Measurements from ENCODE around the gene ULK2. TPM values are rescaled to one million over a fixed set of nuclear protein-coding genes. Genes with fewer than 3 reads are reported as not detected.
A peak's percentile ranks its signal among the peaks of the same experiment; 100 is the strongest.
"Not testable (repeated sequence)": the region's sequence is repeated elsewhere in the genome, so short reads cannot be mapped to it uniquely, and the experiment has no call there.

ULK2 gene
- total RNA-seq, 1 donor = 22.1 TPM

DNA sequence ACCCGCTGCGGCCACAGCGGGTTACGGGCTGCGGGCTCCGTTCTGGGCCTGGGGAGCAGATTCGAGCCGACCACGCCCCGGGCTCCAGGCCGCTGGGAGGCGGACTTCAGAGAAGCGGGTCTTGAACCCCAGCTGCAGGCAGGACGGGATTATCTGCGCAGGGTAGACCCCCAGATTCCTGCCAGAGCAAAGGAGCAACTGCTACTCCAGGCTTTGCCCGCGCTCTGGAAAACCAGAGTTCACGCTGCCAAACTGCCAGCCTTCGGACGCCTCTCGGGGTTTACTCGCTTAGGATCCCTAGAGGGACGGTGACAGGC lies 301 bp upstream of the ULK2 start:
- DNase-seq (ENCODE audit: low read depth) = no peak
- TF ChIP-seq, protein P1, sequence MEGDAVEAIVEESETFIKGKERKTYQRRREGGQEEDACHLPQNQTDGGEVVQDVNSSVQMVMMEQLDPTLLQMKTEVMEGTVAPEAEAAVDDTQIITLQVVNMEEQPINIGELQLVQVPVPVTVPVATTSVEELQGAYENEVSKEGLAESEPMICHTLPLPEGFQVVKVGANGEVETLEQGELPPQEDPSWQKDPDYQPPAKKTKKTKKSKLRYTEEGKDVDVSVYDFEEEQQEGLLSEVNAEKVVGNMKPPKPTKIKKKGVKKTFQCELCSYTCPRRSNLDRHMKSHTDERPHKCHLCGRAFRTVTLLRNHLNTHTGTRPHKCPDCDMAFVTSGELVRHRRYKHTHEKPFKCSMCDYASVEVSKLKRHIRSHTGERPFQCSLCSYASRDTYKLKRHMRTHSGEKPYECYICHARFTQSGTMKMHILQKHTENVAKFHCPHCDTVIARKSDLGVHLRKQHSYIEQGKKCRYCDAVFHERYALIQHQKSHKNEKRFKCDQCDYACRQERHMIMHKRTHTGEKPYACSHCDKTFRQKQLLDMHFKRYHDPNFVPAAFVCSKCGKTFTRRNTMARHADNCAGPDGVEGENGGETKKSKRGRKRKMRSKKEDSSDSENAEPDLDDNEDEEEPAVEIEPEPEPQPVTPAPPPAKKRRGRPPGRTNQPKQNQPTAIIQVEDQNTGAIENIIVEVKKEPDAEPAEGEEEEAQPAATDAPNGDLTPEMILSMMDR (IDR thresholded peaks at IDR 0.05; ENCODE audit: insufficient read depth, low read length) = no peak
- peak overlapping the region; percentile 74 for H3K4me3 ChIP-seq (ENCODE audit: low read depth, low read length)

DNA sequence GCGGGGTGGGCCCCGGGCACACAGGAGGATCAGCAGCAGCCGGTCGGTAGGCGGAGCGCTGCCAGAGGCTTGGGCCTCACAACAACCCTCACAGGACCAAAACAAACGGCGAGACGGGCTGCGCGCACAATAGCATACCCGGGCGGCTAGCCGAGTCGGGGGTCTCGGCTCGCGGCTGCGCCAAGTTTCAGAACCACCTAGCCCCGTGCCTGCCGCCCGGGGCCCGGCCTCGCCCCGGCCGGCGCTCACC lies 732 bp downstream of the ULK2 start:
- TF ChIP-seq, protein P1 (IDR thresholded peaks at IDR 0.05; ENCODE audit: insufficient read depth, low read length) = peak; percentile 44
- peak; percentile 56 for DNase-seq (ENCODE audit: low read depth)
- H3K4me3 ChIP-seq (ENCODE audit: low read depth, low read length) = peak overlapping the region; percentile 74

DNA sequence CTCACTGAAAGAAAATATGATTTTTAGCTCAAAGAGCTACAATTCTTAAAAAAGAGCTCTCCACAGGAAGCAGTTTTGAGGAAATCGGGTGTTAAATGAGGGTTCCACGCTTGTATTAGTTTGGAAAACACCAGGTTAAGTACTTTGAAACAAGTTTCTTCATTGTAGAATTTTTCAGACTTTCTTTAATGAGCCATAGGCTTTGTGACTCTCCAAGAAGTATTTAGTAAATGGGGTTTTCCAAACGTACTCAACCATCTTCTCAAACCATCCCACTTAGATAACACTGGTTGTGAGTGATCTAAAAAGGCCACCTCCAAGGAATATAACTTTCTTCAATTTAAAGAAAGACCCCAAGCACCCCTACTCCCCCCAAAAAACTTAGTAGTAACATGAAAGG lies 2.7 kb downstream of the ULK2 start:
- no peak overlapping the region for H3K4me3 ChIP-seq (ENCODE audit: low read depth, low read length)
- no peak for DNase-seq (ENCODE audit: low read depth)
- TF ChIP-seq, protein P1 (IDR thresholded peaks at IDR 0.05; ENCODE audit: insufficient read depth, low read length) = no peak

DNA sequence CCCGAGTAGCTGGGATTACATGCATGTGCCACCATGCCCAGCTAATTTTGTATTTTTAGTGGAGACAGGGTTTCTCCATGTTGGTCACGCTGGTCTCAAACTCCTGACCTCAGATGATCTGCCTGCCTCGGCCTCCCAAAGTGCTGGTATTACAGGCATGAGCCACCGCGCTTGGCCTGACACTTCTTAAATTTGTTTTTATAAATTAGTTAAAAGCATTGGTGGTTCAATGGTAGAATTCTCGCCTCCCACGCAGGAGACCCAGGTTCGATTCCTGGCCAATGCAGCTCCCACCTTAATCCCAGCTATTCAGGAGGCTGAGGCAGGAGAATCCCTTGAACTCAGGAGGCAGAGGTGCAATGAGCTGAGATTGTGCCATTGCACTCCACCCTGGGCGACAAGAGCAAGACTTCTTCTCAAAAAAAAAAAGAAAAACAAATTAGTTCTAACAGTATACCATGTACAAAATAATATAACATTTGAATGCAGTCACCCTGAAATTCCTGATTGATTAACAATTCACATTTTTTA lies 7.0 kb downstream of the ULK2 start:
- not testable (repeated sequence) for DNase-seq (ENCODE audit: low read depth)

DNA sequence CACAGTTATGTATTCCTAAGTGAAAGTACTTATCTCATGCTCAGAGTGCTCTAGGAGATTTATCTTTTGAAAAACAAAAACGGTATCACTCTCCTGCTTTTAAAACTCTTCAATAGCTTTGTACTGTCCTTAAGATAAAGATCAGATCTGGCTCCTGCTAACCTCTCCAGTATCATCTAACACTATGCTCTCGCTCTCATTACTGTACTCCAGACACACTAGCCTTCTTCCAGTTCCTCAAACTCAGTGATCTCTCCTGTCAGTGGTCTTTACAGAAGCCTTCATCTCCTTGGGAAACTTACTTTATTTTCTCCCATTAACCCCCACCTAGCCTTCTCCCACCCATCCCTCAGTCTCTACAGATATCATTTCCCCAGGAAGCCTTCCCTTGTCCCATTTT lies 10.1 kb downstream of the ULK2 start:
- H3K4me3 ChIP-seq (ENCODE audit: low read depth, low read length) = no peak overlapping the region
- TF ChIP-seq, protein P1 (IDR thresholded peaks at IDR 0.05; ENCODE audit: insufficient read depth, low read length) = no peak
- no peak for DNase-seq (ENCODE audit: low read depth)

More for the DNA sequence above, 7.0 kb downstream of the ULK2 start:
- not testable (repeated sequence) for H3K4me3 ChIP-seq (ENCODE audit: low read depth, low read length)

DNA sequence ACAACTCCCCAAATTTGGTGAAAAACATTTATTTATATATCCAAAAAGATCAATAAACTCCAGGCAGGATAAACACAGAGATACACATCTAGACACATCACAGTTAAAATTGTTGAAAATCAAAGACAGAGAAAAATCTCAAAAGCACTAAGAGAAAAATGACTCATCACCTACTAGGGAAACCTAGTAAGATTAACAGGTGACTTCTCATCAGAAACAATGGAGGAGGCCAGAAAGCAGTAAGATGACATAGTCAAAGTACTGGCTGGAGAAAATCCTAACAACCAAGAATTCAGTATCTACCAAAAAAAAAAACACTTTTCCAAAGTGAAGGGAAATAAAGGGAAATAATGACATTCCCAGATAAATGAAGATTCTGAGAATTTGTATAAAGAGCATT lies 33.8 kb downstream of the ULK2 start:
- H3K4me3 ChIP-seq (ENCODE audit: low read depth, low read length) = no peak overlapping the region
- TF ChIP-seq, protein P1 (IDR thresholded peaks at IDR 0.05; ENCODE audit: insufficient read depth, low read length) = no peak
- no peak for DNase-seq (ENCODE audit: low read depth)

DNA sequence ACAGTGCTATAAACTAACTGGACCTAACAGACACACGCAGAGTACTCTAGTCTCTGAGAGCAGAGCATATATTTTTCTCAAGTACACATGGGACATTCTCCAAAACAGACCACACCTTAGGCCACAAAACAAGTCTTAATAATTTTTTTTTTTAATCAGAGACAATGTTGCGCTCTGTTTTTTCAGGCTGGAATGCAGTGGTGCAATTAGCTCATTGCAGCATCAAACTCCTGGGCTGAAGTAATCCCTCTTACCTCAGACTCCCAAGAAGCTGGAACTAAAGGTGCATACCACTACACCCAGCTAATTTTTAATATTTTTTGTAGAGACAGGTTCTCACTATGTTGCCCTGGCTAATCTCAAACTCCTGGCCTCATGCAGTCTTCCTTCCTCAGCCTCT lies 37.7 kb downstream of the ULK2 start:
- H3K4me3 ChIP-seq (ENCODE audit: low read depth, low read length) = no peak overlapping the region
- TF ChIP-seq, protein P1 (IDR thresholded peaks at IDR 0.05; ENCODE audit: insufficient read depth, low read length) = no peak

More for the DNA sequence above, 37.7 kb downstream of the ULK2 start:
- no peak for DNase-seq (ENCODE audit: low read depth)
